Measurements from ENCODE around the gene PAK5.

The PAK5 gene

DNA sequence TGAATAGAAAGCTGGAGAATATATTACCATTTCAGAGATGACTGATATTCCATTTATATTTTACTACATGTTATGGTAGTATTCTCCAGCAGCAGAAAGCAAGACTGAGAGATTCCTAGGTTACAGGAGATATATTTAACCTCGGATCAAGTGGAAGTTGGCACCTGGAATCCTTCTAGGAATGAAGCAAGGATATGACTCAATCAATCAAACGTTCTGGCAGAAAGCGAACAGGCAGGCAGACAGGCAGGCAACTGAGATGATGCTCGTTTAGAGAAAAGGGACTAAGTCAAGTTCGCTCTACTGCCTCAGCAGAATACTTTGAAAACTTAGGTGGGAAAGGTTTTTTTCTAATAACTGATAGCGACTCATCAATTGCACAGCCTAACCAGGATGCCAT lies 46.2 kb downstream of the PAK5 start:
- no peak for DNase-seq (ENCODE audit: low read depth, low spot score)

DNA sequence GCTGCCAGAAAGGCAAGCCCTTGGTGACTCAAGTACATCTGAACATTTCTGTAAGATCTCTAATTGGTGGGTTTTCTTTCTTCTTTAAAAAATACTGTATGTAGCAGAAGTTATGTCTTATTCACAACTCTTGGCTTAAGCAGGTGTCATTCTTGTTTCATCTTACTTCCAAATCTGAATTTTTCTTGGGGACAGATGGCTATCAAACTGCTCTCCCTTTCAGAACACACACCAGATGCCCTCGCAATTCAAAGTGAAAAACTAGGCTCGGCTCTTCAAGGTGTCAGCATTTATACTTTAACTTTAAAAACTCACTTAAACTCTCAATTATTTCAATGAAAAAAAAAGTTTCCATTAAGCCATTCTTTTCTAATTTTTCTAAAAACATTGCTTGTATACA lies 49.7 kb downstream of the PAK5 start:
- no peak for DNase-seq (ENCODE audit: low read depth, low spot score)

DNA sequence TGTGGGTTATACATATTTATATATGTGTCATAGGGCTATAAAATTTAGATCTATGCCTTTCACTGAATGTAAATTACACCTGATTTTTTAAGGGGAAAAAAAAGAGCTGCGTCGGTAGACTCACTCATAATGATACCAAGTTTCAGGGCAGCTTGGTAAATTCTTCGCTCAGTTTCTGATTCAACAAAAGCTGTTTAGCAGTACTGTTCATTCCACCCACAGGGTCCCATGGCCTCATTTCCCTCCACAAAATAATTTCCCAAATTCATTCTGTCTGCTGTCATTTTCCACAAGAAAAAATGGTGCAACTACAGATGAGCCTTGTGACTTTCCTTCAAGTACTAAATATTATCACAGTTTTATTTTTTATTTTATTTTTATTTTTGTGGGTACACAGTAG lies 63.7 kb downstream of the PAK5 start:
- DNase-seq (ENCODE audit: low read depth, low spot score) = no peak

DNA sequence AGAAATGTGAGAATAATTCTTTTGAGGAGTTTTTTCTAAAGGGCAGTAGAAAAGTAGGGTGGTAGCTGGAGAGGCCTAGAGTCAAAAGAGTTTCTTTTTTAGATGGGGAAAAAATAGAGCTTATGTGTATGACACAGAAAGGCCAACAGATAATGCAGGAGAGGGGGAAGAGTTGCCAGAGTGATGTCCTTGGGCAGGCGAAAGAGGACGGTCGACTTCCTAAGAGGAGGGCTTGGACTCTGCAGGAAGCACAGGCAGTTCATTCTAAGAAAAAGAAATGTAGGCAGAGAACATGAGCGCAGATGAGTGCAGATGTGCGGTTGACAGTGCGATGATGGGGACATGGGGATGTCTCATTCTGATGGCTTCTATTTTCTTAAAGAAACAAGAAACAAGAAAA lies 68.9 kb downstream of the PAK5 start:
- DNase-seq (ENCODE audit: low read depth, low spot score) = no peak

DNA sequence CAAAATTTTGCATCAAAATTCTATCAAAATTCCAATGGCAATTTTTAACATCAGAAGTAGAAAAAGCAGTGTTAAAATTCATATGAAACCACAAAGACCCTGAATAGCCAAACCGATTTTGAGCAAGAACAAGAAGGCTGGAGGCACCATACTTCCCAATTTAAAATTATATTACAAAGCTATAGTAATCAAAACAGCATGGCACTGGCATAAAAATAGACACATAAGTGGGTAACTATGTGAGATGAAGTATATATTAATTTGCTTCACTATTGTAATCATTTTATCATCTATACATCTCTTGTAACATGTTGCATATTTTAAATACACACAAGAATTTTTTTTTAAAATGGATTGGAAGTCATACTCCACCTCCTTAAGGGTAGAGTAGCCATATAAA lies 77.4 kb downstream of the PAK5 start:
- DNase-seq (ENCODE audit: low read depth, low spot score) = no peak

DNA sequence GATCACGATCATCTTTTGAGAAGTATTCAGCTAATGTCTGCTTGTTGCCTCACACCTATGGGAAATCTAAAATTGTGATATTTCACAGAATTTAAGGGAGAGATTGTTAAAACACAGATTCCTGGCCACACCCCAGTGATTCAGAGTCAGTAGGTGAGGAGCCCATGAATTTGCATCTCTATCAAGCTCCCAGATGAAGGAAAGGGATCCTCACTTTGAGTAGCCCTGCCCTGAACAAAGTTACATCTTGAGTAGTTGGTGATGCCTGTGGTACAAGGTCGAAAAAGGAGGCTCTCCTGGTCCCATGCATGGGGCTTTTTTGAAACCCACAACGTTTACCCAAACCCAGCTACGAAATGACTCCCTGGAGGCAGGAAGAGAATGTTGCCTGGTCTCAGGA lies 79.5 kb downstream of the PAK5 start:
- DNase-seq (ENCODE audit: low read depth, low spot score) = no peak

DNA sequence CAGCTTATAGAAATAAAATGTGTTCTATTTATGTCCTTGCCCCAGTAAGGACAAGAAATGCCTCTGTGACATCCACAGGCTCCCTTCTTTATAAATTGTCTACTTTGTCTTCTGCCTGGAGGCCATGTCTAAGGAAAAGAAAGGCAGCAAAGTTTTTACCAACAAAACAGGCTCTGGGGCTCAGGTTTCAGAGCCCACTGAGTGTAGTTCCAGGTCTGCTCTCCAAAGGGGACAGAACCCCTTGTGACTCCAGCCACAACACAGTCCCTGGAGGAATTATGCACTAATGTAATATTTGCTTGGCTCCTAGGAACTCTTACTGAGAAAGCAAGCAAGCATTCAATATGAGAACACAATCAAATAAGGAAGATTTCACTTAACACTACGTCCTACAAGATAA lies 80.1 kb downstream of the PAK5 start:
- no peak for DNase-seq (ENCODE audit: low read depth, low spot score)

DNA sequence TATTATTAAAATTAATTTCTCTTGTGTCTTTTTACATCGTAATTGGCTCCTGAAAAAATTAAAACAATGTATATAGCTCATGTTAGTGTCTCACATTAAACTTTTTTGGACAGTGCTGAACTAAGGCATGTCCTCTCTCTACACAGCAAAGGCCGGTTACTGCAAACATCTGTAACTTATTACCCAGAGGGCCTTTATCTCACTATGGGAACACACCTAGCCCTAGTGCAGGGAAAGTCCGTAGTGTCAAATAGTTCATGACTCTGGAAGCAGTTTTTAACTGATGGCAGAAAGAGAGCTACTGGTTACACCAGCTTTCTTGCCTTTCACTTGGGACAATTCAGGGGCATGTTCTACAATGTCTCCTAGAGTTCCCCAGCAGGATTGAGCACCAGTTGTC lies 82.2 kb downstream of the PAK5 start:
- DNase-seq (ENCODE audit: low read depth, low spot score) = no peak

DNA sequence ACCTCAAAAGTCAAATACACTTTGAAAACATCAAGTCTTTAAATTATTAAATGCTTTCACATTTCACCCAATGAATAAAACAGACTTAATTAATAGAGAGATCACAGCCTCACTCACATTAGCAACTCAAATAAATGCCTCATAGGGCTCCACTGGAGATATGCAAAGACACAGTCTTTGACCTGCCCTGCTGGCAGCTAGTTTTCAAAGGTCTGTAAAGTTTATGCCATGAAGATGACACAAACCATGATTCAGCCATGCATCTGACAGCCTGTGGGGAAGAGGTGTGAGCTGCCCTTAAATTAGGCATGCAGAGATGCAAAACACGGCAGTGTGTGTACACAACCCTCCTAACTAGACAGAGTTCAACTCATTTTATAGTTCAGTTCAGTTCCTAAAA lies 83.6 kb downstream of the PAK5 start:
- no peak for DNase-seq (ENCODE audit: low read depth, low spot score)

DNA sequence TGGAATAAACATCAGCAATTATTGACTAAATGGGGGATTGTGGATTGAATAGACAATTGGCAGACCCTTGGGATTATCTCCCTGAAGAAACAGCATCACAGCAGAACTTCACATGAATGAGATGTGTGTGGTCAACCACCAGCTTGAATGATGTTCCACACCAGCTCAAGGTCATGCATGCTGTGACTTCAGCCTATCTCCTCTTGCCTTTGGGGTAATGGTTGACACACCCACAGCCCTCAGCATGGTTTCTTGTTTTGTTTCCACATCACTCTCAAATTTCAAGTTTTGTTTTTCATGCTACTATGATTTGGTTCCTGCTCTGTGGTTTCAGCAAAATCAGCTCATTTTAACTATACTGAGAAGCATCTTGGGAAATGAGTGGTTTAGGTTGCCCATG lies 94.3 kb downstream of the PAK5 start:
- no peak for DNase-seq (ENCODE audit: low read depth, low spot score)

DNA sequence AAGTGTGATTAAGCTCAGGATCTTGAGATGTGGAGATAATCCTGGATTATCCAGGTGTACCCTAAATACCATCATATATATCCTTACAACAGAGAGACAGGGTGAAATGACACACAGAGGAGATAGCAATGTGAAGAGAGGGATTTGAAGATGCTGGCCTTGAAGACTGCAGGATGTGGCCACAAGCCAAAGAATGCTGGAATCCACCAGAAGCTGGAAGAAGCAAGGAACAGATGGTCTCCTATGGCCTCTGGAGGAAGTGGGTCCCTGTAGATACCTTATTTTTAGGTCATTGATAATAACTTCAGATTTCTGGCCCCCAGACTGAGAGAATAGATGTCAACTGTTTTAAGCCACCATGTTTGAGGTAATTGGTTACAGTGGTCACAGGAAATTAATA lies 95.0 kb downstream of the PAK5 start:
- DNase-seq (ENCODE audit: low read depth, low spot score) = no peak

DNA sequence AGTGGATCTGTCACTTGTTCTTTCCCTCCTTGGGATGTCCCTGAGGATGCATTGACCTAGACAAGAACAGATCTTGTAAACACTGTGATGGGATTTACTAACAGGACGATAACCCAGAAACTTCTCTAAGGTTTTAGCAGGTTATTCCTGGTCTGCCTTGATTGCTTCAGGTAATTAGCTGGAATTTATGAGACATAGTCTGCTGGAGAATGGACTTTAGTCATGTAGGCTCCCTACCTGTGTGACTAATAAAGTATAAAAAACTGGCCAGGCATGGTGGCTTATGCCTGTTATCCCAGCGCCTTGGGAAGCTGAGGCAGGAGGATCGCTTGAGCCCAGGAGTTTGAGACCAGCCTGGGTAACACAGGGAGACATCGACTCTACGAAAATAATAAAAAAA lies 96.1 kb downstream of the PAK5 start:
- DNase-seq (ENCODE audit: low read depth, low spot score) = no peak

DNA sequence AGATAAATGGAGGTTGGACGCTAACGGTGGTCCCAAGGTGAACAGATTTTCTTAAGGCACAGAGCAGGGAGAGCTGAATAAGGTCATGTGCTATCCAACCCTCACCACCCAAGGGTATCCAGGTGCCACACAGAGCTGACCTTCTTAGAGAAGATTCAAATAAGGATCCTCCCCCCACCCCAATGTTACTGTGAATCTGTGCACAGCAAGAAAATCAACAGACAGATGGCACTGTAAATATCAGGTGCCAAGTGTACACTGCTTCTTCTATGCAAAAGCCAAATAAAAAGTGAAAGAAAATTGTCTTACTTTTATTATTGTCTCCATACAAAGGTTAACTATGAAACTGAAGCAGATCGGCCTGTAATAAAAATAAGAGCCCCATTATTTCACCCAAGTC lies 96.9 kb downstream of the PAK5 start:
- DNase-seq (ENCODE audit: low read depth, low spot score) = no peak

DNA sequence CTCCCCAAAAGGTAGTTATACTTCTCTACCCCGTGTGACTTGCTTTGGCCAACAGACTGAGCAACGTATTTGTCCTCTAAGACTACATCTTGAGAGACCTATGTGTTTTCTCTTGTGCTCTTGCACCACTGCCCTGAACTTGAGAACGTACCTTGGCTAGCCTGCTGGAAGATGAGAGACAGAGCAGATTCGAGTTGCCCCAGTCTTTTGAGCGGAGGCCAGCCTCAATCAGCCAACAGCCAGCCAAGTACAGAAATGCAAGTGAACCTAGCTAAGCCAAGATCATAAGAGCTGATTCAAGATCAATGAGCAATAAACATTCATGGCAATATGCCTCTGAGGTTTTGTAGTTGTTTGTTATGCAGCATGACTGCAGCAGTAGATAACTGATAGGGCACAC lies 98.4 kb downstream of the PAK5 start:
- no peak for DNase-seq (ENCODE audit: low read depth, low spot score)

DNA sequence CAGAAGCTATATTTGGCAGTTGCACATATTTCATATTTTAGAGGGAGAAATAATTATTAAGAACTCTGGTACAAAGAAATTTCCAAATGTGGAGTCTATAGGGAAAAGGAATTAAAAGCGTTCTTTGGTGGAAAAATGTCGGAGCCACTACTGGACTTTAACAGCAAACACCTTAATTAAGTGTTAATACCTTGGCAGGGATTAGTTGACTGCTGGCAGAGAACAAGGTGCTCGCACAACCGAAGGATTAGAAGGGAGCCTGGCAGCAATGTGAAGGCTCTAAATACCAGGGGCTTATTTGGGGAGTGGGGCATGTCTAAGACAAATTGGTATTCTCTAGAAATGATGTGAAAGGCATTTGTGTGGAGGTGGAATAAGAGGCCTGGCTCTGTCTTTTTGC lies 98.9 kb downstream of the PAK5 start:
- DNase-seq (ENCODE audit: low read depth, low spot score) = no peak

DNA sequence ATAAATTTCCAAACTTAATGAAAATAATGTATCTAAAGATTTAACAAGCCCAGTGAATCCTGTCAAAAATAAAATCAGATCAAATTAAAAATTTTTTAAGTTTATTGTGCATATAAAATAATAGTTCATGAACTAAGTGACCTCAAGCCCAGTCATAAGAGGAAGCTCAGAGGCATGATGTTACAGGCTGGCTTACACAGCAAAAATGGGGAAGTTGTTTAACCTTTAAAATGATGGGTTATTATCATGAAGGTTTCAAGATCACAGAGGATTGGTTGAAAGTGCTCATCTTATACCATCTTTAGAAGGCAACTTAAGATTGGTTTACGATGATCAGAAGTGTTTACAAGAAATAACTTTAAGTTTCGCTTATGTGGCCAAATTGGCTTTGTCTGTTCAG lies 102.5 kb downstream of the PAK5 start:
- no peak for DNase-seq (ENCODE audit: low read depth, low spot score)

DNA sequence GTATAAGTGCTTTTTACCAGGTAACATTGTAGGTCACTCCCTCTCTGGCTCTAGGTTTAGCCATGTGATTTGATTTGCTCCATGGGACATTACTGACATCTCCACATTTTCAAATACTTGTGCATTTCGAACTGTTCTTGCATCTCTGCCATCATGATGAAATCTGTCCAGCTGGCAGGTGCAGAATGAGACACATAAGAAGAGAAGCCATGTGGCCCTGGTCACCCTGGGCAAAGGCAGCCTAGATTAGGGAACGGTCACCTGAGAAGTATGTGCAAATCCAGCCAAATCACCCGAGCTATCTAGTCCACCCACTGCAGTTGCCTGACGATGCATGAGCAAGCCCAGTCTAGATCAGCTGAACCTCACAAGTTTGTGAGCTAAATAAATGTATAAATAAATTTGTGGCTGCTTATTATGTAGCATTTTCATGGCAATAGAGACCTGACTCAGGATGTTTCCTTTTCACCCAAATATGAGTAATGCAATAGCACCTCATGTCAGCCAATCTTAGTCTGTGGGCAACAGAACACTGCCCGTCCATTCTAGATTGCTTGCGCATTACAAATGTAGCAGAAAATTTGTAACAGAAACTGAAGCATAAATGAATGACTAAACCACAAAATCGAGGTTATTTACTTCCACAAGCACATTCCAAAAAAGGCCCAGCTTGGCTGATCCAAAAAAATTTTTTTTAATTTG lies 115.2 kb downstream of the PAK5 start:
- no peak for DNase-seq (ENCODE audit: low read depth, low spot score)

DNA sequence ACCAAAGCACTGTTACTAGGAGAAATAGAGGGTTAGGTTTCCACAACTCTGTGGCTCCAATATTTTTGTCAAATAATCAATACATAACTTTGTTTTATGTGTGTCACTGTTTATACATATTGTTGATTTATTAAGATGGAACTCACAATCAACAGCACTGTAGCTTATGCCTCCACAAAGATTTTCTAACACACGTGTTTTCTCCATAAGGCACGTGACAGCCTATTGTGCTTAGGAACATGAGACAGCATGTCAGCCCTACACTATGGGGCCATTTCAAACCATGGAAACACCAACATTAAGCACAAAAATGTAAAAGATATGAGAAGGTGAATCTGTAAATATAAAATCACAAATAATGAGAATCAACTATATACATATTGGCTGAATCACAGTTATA lies 127.0 kb downstream of the PAK5 start:
- DNase-seq (ENCODE audit: low read depth, low spot score) = no peak

DNA sequence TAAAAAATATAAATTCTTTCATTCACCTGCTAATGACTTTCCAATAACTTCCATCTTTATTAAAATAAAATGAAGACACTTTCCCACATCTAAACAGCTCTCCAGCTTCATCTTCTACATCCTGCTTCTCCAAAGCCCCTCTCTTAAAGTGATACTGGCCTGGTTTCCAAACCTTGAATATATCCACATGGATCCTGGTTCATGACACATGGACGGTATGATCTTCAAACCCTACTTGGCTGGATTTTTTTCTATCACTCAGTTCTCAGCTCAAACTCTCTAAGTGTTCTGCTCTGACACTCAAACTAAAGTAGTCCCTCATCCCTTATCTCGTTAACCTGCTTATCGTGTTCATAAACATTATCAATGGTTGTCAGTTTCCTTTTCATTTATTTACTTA lies 128.2 kb downstream of the PAK5 start:
- no peak for DNase-seq (ENCODE audit: low read depth, low spot score)

DNA sequence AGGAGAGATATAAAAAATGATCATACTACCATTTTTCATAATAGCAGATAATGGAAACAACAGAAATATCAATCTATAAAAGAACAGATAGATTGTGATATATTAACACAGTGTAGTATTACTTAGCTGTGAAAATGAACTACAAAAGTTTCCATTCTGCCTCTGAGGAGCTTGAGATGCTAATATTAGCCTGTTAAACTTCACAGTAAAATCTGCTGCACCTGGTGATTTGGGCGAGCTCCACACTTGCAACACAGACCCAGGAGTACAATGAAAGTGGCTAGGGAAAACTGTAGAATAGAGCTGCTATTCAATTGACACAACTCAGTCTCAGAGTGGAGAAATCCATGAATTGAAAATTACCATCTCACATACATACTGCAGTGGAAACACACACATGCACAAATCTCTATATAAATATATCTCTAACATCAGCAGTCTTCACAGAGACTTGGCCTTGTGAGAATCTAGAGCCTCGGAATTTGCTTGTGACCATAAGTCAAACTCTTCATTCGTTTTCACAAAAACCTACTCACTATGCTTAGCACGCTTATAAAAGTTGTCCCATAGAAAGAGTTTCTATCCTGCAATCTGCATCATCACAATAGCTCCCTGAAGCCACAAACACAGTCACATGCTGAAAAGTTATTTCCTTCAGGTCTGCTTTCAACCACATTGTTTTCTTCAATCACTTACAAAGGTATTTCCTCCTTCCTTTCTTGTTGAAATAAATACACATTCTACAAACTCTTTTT lies 133.0 kb downstream of the PAK5 start:
- no peak for DNase-seq (ENCODE audit: low read depth, low spot score)

DNA sequence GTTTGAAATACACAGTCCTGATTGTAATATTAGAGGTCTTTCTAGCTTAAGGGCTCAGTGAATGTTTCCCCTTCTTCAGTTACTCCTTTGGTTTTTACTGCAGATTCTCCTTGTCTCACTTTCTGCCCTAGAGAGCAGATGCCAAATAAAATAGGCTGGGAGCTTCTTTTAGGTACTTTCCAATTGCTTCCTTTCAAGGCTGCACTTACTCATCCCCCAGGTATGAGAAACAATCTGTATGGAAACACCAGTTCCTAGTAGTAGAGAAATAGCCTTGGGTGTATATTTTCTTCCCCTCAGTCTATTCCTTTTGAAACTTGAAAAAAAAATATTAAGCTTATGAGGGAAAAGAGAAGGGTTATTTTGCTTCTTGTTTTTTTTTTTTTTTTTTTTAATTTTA lies 139.7 kb downstream of the PAK5 start:
- DNase-seq (ENCODE audit: low read depth, low spot score) = no peak

DNA sequence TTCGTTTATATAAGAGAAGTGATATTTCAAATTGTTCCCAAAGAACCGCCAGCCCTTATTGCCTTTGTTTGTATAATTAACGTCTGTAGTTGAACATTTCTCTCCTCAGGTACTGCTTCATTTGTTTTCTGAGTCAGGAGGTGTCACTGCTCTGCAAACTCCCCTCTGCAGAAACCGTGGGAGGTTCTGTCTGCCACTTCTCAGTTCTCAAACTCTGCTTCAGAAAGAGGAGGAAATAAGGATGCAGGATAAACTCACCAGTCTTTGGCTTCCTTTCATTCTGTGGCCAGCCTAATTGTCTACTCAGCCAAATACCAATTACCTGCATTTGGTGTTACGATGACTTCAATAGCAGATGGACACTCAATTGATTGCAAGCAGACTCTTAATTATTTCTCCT lies 149.8 kb downstream of the PAK5 start:
- no peak for DNase-seq (ENCODE audit: low read depth, low spot score)

DNA sequence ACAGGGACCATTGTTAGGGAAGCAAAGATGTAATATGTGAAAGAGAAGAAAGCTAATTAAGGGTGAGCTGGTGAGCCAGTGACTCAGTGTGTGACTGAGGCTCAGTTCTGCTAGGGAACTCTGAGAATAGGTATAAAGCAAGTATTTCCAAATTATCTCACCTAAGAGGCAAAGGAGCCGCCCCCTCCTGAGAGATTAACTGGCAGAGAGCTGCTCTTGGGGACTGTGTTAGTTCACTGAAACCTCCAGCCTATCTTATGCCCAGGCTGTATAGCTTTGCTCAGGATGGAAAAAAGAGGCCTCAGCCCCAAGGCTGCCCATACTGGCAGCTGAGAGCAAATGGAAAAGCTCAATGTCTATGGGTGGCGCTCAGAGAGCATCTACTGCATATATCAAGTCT lies 152.0 kb downstream of the PAK5 start:
- DNase-seq (ENCODE audit: low read depth, low spot score) = no peak

DNA sequence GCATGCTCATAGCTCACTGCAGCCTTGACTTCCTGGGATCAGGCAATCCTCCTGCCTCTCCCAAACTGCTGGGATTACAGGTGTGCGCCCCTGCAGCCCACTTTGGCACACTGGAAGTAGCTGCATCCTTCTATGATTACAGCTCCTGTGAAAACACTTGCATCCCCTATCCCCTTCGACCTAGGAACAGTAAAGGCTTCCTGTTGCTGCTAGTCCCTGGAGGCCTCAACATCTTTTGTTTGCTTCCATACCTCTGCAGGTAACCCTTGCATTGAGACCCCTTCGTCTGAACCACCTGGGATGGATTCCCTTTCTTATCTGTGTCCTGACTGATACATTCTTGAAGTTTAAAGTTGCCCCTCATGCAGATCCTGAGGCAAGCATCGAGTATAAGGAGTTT lies 152.4 kb downstream of the PAK5 start:
- no peak for DNase-seq (ENCODE audit: low read depth, low spot score)

Data from iPS DF 19.7 (cell line).